A549 (cell line): ENCODE data around the gene RGS6.

ENCODE experiments used
- CEBPB ChIP-seq, 2 experiments: fragments of >200 bp in 1 of 2; sonication (Bioruptor Twin) in 1 of 2; formaldehyde crosslinking in 1 of 2; IDR thresholded peaks; 2 replicates each; pipeline ENCODE4 v1.6.1; 2012 to 2016
- ESRRA ChIP-seq: fragments of 150-350 bp; IDR thresholded peaks from 2 replicates; pipeline ENCODE4 v1.6.1; 2014; ENCODE audit warnings: mild to moderate bottlenecking, low read length, borderline replicate concordance
- FOSL2 ChIP-seq, 2 experiments: fragments of 450-650 bp in 1 of 2; fragments of >200 bp in 1 of 2; sonication (Bioruptor Twin) in 1 of 2; formaldehyde crosslinking; IDR thresholded peaks; 2 replicates each; pipeline versions ENCODE4 v1.5.0 to v1.6.1; 2016 to 2020; ENCODE audit warnings: mild to moderate bottlenecking in 1 of 2, moderate library complexity in 1 of 2
- KDM1A ChIP-seq: fragments of 200-600 bp; sonication (generic); IDR thresholded peaks from 2 replicates; pipeline ENCODE4 v1.6.1; 2016; ENCODE audit warnings: low read depth, mild to moderate bottlenecking
- NR3C1 ChIP-seq: fragments of >200 bp; sonication (Bioruptor Twin); formaldehyde crosslinking; IDR thresholded peaks from 3 replicates; pipeline ENCODE4 v1.6.1; 2017
- POLR2A ChIP-seq: IDR thresholded peaks from 2 replicates; pipeline ENCODE4 v1.6.1; 2012; ENCODE audit warnings: mild to moderate bottlenecking, low read length
- RCOR1 ChIP-seq: fragments of 150-350 bp; IDR thresholded peaks from 2 replicates; pipeline ENCODE4 v1.6.1; 2014; ENCODE audit warnings: antibody characterized with exemption, low read length, low read depth
- RFX5 ChIP-seq: fragments of 450-650 bp; IDR thresholded peaks from 2 replicates; pipeline ENCODE4 v1.7.1; 2014; ENCODE audit warnings: antibody characterized with exemption, mild to moderate bottlenecking, moderate library complexity
- TF ChIP-seq, protein P1 (sequence below): IDR thresholded peaks from 2 replicates; pipeline ENCODE4 v1.6.1; 2012
- TF ChIP-seq, protein P2 (sequence below): fragments of >200 bp; sonication (Bioruptor Twin); formaldehyde crosslinking; IDR thresholded peaks from 3 replicates; pipeline ENCODE4 v1.5.1; 2016
- TF ChIP-seq, protein P3 (sequence below): fragments of 450-650 bp; IDR thresholded peaks from 2 replicates; pipeline ENCODE4 v1.6.1; 2014; ENCODE audit warnings: antibody characterized with exemption
- TF ChIP-seq, protein P4 (sequence below): fragments of 200-600 bp; sonication (generic); IDR thresholded peaks from 2 replicates; pipeline ENCODE4 v1.6.1; 2016; ENCODE audit warnings: antibody characterized with exemption, mild to moderate bottlenecking, moderate library complexity

DNA sequence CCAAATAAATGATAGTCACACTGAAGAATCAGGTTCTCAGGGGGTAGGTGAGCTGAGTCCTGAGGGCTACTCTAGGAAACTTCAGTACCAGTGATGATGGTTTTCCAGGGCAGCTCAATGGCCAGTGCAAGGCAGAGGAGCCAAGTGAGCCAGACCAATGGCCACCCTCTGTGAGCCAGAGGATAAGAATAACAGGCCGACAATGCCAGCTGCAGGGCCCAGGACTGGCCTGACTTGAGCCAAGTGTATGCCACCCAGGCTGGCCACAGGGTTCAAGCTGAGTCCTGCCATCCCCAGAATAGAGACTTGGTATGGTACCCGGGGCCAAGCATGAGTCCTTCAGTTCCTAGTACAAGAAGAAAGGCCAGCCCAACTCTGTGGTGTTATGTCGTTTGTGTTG lies 606.2 kb downstream of the RGS6 start:
- TF ChIP-seq, protein P1, sequence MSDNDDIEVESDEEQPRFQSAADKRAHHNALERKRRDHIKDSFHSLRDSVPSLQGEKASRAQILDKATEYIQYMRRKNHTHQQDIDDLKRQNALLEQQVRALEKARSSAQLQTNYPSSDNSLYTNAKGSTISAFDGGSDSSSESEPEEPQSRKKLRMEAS: no peak
- TF ChIP-seq, protein P2, sequence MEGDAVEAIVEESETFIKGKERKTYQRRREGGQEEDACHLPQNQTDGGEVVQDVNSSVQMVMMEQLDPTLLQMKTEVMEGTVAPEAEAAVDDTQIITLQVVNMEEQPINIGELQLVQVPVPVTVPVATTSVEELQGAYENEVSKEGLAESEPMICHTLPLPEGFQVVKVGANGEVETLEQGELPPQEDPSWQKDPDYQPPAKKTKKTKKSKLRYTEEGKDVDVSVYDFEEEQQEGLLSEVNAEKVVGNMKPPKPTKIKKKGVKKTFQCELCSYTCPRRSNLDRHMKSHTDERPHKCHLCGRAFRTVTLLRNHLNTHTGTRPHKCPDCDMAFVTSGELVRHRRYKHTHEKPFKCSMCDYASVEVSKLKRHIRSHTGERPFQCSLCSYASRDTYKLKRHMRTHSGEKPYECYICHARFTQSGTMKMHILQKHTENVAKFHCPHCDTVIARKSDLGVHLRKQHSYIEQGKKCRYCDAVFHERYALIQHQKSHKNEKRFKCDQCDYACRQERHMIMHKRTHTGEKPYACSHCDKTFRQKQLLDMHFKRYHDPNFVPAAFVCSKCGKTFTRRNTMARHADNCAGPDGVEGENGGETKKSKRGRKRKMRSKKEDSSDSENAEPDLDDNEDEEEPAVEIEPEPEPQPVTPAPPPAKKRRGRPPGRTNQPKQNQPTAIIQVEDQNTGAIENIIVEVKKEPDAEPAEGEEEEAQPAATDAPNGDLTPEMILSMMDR: no peak
- TF ChIP-seq ESRRA (no peak), POLR2A (no peak), FOSL2 (IDR thresholded peaks at IDR 0.05) (no peak), FOSL2 (CRISPR knock-in tag; IDR thresholded peaks at IDR 0.05) (no peak), RCOR1 (no peak), RFX5 (no peak), CEBPB (IDR thresholded peaks at IDR 0.05) (no peak), KDM1A (no peak), NR3C1 (no peak)
- TF ChIP-seq, protein P3, sequence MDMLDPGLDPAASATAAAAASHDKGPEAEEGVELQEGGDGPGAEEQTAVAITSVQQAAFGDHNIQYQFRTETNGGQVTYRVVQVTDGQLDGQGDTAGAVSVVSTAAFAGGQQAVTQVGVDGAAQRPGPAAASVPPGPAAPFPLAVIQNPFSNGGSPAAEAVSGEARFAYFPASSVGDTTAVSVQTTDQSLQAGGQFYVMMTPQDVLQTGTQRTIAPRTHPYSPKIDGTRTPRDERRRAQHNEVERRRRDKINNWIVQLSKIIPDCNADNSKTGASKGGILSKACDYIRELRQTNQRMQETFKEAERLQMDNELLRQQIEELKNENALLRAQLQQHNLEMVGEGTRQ: no peak
- TF ChIP-seq, protein P4, sequence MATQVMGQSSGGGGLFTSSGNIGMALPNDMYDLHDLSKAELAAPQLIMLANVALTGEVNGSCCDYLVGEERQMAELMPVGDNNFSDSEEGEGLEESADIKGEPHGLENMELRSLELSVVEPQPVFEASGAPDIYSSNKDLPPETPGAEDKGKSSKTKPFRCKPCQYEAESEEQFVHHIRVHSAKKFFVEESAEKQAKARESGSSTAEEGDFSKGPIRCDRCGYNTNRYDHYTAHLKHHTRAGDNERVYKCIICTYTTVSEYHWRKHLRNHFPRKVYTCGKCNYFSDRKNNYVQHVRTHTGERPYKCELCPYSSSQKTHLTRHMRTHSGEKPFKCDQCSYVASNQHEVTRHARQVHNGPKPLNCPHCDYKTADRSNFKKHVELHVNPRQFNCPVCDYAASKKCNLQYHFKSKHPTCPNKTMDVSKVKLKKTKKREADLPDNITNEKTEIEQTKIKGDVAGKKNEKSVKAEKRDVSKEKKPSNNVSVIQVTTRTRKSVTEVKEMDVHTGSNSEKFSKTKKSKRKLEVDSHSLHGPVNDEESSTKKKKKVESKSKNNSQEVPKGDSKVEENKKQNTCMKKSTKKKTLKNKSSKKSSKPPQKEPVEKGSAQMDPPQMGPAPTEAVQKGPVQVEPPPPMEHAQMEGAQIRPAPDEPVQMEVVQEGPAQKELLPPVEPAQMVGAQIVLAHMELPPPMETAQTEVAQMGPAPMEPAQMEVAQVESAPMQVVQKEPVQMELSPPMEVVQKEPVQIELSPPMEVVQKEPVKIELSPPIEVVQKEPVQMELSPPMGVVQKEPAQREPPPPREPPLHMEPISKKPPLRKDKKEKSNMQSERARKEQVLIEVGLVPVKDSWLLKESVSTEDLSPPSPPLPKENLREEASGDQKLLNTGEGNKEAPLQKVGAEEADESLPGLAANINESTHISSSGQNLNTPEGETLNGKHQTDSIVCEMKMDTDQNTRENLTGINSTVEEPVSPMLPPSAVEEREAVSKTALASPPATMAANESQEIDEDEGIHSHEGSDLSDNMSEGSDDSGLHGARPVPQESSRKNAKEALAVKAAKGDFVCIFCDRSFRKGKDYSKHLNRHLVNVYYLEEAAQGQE: no peak
